ENCODE data around the gene LRRC43. TPM values are rescaled to one million over a fixed set of nuclear protein-coding genes. Genes with fewer than 3 reads are reported as not detected.

The LRRC43 gene
- total and polyA plus RNA-seq, 4 donors: 0.03 to 0.67 (median 0.13) TPM; not detected in 1

DNA sequence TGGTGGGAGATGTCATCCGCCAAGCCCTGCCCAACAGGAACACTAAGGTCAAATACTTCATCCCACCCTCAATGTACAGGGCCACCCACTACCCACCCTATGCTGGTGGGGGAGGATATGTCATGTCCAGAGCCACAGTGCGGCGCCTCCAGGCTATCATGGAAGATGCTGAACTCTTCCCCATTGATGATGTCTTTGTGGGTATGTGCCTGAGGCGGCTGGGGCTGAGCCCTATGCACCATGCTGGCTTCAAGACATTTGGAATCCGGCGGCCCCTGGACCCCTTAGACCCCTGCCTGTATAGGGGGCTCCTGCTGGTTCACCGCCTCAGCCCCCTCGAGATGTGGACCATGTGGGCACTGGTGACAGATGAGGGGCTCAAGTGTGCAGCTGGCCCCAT is 24.1 kb downstream of the LRRC43 start:
- H3K4me1 ChIP-seq (ENCODE audit: control insufficient read depth in 4 of 4, insufficient read depth in 4 of 4, low read length in 3 of 4): peaks cover 9 to 20% (median 12%) of the 10 kb centered on the region in 4 donors
- WGBS: 84% methylated on average over 8 of the region's 8 CpGs
- H3K9ac ChIP-seq (ENCODE audit: low read depth in 1 of 2, low read length in 2 of 2): no peak overlapping the region
- TF ChIP-seq, protein P1, sequence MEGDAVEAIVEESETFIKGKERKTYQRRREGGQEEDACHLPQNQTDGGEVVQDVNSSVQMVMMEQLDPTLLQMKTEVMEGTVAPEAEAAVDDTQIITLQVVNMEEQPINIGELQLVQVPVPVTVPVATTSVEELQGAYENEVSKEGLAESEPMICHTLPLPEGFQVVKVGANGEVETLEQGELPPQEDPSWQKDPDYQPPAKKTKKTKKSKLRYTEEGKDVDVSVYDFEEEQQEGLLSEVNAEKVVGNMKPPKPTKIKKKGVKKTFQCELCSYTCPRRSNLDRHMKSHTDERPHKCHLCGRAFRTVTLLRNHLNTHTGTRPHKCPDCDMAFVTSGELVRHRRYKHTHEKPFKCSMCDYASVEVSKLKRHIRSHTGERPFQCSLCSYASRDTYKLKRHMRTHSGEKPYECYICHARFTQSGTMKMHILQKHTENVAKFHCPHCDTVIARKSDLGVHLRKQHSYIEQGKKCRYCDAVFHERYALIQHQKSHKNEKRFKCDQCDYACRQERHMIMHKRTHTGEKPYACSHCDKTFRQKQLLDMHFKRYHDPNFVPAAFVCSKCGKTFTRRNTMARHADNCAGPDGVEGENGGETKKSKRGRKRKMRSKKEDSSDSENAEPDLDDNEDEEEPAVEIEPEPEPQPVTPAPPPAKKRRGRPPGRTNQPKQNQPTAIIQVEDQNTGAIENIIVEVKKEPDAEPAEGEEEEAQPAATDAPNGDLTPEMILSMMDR (IDR thresholded peaks at IDR 0.05; ENCODE audit: low read depth, low read length, missing input control): no peak
- TF ChIP-seq, protein P2, sequence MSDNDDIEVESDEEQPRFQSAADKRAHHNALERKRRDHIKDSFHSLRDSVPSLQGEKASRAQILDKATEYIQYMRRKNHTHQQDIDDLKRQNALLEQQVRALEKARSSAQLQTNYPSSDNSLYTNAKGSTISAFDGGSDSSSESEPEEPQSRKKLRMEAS (IDR thresholded peaks at IDR 0.05): no peak
- TF ChIP-seq ATF3 (IDR thresholded peaks at IDR 0.05) (no peak), HNF4G (IDR thresholded peaks at IDR 0.05) (no peak)
- peaks cover 0 to 4% (median under 1%) of the 10 kb centered on the region in 4 donors for H3K27me3 ChIP-seq (ENCODE audit: control insufficient read depth in 4 of 4, insufficient read depth in 4 of 4, low read length in 3 of 4)
- H3K27ac ChIP-seq (ENCODE audit: low read depth in 1 of 2, low read length in 2 of 2): no peak overlapping the region
- H3K4me3 ChIP-seq (ENCODE audit: low read depth in 1 of 3, low read length in 3 of 3): no peak overlapping the region
- H3K9me3 ChIP-seq (ENCODE audit: control insufficient read depth in 4 of 4, low read length in 3 of 4): no peaks in the 10 kb centered on the region
- H3K36me3 ChIP-seq (ENCODE audit: control insufficient read depth in 4 of 4, insufficient read depth in 3 of 4, low read depth in 1 of 4, low read length in 3 of 4): peaks cover 11 to 35% (median 23%) of the 10 kb centered on the region in 4 donors
- no peak for DNase-seq (ENCODE audit: low spot score)

GRCh38 chr12:122207391-122207790 is 24.5 kb downstream of the LRRC43 start:
- no peaks in the 10 kb centered on the region for H3K9me3 ChIP-seq (ENCODE audit: control insufficient read depth in 4 of 4, low read length in 3 of 4)
- no peak for TF ChIP-seq YY1 (IDR thresholded peaks at IDR 0.05)
- TF ChIP-seq GABPA (IDR thresholded peaks at IDR 0.05 in 1 of 2, conservative IDR thresholded peaks at IDR 0.05 in 1 of 2): no peak
- TF ChIP-seq, protein P1 (IDR thresholded peaks at IDR 0.05; ENCODE audit: low read depth, low read length, missing input control): no peak
- no peak for TF ChIP-seq HNF4G (IDR thresholded peaks at IDR 0.05)
- TF ChIP-seq, protein P2 (IDR thresholded peaks at IDR 0.05): no peak
- TF ChIP-seq FOXA2 (IDR thresholded peaks at IDR 0.05): no peak
- TF ChIP-seq JUND (IDR thresholded peaks at IDR 0.05): no peak
- no peak for TF ChIP-seq EGR1 (IDR thresholded peaks at IDR 0.05; ENCODE audit: low read depth in 2 of 2)
- H3K9ac ChIP-seq (ENCODE audit: low read depth in 1 of 2, low read length in 2 of 2): no peak overlapping the region
- WGBS: 91% methylated on average over 8 of the region's 8 CpGs
- no peak for DNase-seq (ENCODE audit: low spot score)
- H3K27me3 ChIP-seq (ENCODE audit: control insufficient read depth in 4 of 4, insufficient read depth in 4 of 4, low read length in 3 of 4): peaks cover 0 to 2% (median under 1%) of the 10 kb centered on the region in 4 donors
- H3K4me3 ChIP-seq (ENCODE audit: low read depth in 1 of 3, low read length in 3 of 3): no peak overlapping the region
- H3K4me1 ChIP-seq (ENCODE audit: control insufficient read depth in 4 of 4, insufficient read depth in 4 of 4, low read length in 3 of 4): peaks cover 9 to 20% (median 12%) of the 10 kb centered on the region in 4 donors
- H3K36me3 ChIP-seq (ENCODE audit: control insufficient read depth in 4 of 4, insufficient read depth in 3 of 4, low read depth in 1 of 4, low read length in 3 of 4): peaks cover 11 to 38% (median 27%) of the 10 kb centered on the region in 4 donors
- H3K27ac ChIP-seq (ENCODE audit: low read depth in 1 of 2, low read length in 2 of 2): no peak overlapping the region

DNA sequence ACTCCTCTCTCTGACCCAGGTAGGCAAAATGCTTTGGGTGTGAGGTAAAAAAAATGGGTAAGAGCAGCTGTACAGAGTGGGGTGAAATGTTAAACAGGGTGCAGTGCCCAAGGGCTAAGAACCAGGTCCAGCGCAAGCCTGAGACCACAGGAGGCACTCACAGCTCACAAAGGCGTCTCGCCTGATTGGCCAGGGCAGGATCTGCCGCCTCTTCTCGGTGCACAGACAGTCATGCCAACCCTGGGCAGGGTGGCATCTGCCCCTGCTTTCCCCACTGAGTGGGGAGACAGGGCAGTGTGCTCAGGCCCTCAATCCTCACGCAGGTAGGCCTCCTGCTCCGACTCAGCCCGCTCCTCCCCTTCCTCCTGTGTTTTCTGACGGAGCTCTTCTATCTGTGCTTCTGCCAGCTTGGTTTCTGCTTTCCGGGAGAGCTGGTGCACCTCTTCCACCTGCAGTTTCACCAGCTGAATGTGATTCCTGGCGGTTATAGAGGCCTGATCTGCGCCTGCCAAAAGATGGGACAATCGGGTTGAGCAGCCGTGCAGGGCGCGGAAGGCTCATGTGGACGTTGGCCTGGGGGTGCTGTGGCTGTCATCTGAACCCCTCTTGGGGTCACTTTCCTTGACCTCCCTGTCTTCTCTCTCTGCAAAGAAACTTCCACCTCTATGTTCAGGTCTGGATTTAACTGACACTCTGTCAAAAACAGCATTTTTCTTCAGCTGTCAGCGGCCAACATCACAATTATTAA is 25.3 kb downstream of the LRRC43 start:
- Histone ChIP-seq H3K27ac (ENCODE audit: low read depth in 1 of 2, low read length in 2 of 2) (no peak overlapping the region), H3K4me1 (ENCODE audit: control insufficient read depth in 4 of 4, insufficient read depth in 4 of 4, low read length in 3 of 4) (peaks cover 6 to 15% (median 10%) of the 10 kb centered on the region in 4 donors), H3K9ac (ENCODE audit: low read depth in 1 of 2, low read length in 2 of 2) (no peak overlapping the region), H3K27me3 (ENCODE audit: control insufficient read depth in 4 of 4, insufficient read depth in 4 of 4, low read length in 3 of 4) (no peaks in the 10 kb centered on the region), H3K9me3 (ENCODE audit: control insufficient read depth in 4 of 4, low read length in 3 of 4) (no peaks in the 10 kb centered on the region), H3K36me3 (ENCODE audit: control insufficient read depth in 4 of 4, insufficient read depth in 3 of 4, low read depth in 1 of 4, low read length in 3 of 4) (peaks cover 14 to 45% (median 34%) of the 10 kb centered on the region in 4 donors), H3K4me3 (ENCODE audit: low read depth in 1 of 3, low read length in 3 of 3) (no peak overlapping the region)
- DNase-seq (ENCODE audit: low spot score): no peak
- TF ChIP-seq FOXA2 (IDR thresholded peaks at IDR 0.05) (no peak), EGR1 (IDR thresholded peaks at IDR 0.05; ENCODE audit: low read depth in 2 of 2) (no peak), RXRA (IDR thresholded peaks at IDR 0.05) (no peak), HNF4A (conservative IDR thresholded peaks at IDR 0.05) (no peak)
- TF ChIP-seq, protein P1 (IDR thresholded peaks at IDR 0.05; ENCODE audit: low read depth, low read length, missing input control): no peak
- TF ChIP-seq, protein P2 (IDR thresholded peaks at IDR 0.05): no peak
- TF ChIP-seq, protein P3, sequence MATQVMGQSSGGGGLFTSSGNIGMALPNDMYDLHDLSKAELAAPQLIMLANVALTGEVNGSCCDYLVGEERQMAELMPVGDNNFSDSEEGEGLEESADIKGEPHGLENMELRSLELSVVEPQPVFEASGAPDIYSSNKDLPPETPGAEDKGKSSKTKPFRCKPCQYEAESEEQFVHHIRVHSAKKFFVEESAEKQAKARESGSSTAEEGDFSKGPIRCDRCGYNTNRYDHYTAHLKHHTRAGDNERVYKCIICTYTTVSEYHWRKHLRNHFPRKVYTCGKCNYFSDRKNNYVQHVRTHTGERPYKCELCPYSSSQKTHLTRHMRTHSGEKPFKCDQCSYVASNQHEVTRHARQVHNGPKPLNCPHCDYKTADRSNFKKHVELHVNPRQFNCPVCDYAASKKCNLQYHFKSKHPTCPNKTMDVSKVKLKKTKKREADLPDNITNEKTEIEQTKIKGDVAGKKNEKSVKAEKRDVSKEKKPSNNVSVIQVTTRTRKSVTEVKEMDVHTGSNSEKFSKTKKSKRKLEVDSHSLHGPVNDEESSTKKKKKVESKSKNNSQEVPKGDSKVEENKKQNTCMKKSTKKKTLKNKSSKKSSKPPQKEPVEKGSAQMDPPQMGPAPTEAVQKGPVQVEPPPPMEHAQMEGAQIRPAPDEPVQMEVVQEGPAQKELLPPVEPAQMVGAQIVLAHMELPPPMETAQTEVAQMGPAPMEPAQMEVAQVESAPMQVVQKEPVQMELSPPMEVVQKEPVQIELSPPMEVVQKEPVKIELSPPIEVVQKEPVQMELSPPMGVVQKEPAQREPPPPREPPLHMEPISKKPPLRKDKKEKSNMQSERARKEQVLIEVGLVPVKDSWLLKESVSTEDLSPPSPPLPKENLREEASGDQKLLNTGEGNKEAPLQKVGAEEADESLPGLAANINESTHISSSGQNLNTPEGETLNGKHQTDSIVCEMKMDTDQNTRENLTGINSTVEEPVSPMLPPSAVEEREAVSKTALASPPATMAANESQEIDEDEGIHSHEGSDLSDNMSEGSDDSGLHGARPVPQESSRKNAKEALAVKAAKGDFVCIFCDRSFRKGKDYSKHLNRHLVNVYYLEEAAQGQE (IDR thresholded peaks at IDR 0.05): no peak
- WGBS: 94% methylated on average over 18 of the region's 18 CpGs
